GM19238 (cell line): Measurements from ENCODE around the gene HSBP1.

Experiments used
- DNase-seq: peaks from one replicate; pipeline ENCODE4 v3.0.0; 2011; ENCODE audit warnings: low spot score; ENCODE audit not compliant: insufficient read length

Gene HSBP1

DNA sequence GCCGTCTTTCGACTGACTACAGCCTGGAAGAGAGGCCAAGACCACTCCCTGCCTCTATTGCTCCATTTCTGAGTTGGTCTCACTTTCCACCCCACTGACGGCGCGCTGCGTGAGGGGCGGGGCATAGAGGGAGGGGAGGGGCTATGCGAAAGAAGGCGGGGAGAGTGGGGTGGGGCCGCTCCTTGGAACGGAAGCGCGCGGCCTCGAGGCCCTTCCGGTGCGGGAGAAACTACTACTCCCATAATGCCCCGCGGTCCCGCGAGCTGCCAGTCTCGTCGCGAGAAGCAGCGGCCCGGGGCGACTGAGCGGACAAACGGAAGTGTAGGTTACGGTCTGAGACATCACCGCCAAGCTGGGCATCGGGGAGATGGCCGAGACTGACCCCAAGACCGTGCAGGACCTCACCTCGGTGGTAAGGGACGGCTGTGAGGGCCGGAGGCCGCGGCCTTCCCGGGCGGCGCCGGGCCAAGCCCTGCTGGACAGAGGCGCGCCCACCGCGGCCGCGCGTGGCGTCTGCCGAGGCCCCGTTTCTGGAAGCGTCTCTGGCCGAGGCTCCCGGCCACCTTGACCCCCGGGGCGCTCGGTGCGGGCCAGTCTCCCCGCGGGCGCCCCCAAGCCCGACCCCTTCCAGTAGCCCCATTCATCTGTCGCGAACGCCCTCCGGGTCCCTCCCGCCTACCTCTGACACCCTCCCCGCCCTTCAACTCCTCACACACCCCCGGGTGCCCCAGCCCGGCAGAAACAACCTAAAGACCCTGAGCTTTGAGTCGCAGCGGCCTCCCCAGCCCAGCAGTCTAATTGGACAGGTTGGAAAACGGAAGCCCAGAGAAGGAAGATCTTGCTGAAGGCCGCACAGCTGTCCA lies at the start of gene HSBP1:
TSS of gene HSBP1 (plus strand) at position 269 of the 863 bp plus-strand sequence. CDS start at position 368, 99 bp downstream.
- peak; percentile 96 for DNase-seq

DNA sequence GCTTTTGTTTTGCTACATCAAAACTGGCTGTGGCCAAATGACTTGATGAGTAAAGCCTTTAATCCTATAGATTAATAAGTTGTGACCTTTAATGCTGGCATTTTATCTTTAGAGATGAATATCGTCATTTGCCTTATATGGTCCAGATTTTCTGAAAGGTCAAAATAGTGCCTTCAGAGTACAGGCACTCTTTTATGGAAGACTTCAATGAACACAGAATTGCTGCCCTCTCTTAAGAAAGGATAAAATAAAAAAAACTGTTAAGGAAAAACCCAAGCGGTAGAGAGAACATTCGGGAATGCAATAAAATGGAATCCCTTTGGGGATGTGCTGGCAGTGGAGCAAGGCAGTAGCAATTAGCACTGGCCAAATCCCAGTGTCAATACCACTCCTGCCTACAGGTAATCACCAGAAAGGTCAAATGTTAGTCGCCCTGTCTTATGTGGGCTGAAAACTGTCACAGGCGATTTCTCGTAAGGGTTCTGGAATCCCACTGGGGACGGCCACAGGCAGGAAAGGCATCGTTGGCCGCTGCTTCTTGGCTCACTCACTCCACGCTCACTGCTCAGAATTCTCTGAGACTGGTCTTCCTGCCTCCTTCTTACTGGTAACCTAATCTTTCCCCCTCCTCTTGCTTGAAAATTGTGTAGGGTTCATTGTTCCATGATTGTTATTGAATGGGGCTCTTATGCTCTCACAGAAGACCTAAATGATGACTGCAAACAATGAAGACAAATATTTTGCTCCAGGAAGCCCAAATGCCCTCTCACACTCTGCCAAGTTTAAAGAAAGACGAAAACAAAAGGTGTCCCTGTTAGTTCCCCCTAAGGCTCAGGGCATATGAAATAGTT lies 45.4 kb upstream of the HSBP1 start:
- no peak for DNase-seq

DNA sequence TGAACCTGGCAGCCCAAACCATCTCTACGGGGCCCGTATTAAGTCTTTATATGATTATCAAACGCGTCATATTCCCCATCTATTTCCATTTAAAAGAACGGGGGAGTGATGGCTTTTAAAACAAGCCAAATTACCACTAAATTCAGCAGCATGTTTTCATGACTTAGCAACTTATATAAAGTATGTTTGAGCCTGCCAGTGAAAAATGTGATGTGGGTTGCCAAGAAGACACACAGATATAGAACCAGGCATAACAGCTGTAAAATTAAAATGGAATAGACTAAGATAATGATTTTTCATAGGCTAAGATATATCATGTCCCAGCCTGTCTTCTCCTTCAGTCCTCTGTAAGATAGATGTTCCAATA lies 44.8 kb upstream of the HSBP1 start:
- DNase-seq, result no peak

DNA sequence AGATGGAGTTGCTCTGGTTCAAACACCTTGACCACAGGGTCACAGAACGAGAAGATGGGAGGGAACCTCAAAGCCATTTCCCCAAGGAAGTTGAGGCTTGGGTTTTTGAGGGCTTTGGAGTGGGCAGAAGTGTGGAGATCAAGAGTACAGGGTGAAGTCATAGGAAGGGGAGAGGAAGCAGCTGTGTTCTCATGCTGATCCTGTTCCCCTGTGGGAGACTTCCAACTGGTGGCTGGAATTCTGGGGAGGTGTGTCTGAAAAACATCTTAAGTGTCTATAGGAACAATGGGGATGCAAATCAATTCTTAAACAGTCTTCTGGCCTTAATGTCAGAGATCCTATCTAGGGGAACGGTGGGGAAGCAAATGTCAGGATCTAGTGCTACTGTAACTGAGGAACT lies 38.8 kb upstream of the HSBP1 start:
- no peak for DNase-seq

DNA sequence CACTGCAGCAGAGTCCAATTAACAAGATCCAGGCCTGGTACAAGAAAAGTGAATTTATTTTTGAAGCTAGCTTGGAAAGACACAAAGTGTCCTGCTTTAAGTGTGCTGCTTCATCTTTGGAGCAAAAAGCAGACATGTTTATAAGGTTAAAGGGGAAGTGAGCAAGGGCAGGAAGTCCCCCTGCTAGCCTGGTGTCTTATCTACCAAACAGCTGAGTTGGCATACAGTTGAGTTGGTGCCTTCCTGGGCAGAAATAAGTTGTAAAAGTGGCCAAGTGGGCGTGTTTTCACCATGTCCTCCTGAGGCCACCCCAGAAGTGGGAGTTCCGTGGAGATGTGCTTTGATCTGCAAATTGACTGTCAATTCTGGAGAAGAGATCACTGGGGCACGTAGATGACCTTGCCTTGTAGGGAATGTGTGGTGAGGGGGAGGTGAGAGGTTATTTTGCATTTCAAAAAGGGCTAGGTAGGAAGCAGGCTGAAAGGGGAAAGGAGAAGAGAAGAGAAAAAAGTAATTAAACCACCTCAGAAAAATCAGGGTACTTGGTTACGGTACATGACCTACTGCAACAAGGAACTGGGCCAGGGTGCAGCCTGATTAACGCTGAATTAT lies 38.3 kb upstream of the HSBP1 start:
- DNase-seq, result no peak

DNA sequence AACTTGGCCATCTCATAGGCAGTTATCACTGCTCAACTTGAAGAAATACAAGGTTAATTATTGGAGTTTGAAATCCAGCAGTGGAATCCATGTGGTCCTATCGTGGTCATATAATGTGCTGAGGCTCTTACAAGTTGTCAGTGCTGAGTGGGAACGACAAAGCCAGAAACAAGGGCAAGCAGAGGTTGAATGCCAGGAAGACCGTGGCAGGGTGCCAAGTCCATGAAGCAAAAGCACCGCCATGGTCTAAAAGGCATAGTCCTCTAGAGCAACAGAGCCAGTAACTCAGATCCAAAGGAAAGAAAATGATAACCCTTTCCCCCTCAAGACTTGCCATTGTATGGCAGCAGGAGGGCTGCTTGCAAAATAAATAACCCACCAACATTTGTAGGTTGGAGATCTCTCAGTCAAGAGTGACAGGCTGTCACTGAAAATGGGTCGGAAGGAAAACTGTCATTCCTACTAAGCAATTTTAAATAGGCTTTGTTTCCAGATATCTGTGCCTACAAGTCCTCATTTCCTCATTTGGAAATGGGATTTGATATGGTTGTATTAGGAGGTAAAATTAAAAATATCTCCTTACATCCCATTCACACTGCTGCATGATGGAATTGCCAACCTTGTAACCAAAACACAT lies 36.4 kb upstream of the HSBP1 start:
- DNase-seq, result no peak

DNA sequence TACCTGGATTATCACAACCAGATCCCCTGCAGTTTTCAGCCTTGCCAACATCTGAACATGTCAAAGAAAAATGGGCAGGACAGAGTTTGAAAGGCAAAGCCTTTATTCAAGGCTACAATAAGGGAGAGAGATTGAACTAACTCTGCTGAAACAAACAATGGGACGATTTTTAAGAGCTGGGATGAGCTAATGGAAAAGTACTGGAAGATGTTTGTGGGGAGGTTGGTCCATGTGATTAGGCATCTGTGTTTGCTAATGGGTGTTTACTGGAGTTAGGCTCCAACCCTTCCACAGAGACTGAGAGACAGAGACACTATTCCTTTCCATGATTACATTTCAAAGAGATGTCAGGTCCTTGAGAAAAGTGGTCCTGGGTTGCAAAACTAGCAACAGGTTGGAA lies 35.0 kb upstream of the HSBP1 start:
- no peak for DNase-seq

DNA sequence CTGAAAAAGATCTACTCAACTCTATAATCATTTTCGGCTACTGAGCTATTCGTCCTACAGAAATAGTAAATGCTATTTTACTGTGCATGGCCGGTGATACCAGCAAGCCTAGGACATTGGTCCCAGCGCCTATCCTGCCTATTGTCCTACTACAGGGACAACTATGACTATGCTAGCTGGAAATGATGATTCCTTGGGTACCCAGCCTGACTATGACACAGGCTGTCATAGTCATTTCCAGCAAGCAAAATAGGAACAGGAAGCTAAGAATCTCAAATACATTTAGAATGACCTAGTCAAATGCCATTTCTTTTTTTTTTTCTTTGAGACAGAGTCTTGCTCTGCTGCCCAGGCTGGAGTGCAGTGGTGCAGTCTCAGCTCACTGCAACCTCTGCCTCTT lies 33.7 kb upstream of the HSBP1 start:
- DNase-seq, result no peak

DNA sequence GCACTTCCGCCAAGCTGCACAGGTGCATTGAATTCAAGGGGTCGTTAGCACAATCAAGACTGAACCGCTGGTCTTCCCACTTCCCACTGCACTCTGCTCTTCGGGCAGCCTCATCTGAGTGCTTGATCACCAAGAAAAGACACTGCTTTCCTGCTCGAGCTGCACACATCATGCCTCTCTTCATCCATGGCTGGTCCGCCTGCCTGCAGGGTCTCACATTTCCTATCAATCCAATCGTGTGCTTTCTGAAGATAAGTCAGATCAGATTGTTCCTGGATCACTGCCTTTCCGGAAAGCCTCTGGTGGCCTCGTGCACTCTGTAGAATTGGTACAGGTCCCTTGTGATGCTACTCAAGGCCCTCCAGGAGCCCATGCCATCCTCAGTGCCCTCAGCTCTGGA lies 30.8 kb upstream of the HSBP1 start:
- DNase-seq, result no peak

DNA sequence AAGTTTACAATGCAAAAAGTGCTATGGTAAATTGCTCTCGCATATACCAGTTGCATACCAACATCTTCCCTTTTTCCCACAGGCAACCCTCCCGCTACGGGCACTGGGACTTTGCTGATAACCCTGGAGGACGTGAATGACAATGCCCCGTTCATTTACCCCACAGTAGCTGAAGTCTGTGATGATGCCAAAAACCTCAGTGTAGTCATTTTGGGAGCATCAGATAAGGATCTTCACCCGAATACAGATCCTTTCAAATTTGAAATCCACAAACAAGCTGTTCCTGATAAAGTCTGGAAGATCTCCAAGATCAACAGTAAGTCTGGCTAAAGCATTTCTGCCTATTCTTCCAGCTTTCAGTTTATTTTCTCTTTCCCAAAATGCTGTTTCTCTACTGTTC lies 27.9 kb upstream of the HSBP1 start:
- no peak for DNase-seq

DNA sequence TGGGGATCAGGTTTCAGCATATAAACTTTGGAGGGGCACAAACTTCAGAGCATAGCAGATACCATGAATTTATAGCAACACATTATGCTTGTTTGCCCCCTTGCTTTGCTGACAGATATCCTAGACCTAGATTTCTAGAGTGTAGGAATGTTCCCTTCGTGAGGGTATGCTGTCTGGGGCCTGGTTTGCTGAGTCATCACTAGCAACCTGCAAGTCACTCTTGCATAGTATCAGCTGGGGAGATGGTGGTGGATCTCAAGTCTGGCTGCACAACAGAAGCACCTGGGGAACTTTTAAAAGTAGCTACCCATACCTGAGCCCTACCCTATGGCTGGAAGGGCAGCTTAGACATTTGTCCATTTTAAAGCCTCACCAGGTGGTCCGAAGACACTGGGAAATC lies 22.3 kb upstream of the HSBP1 start:
- DNase-seq, result no peak

DNA sequence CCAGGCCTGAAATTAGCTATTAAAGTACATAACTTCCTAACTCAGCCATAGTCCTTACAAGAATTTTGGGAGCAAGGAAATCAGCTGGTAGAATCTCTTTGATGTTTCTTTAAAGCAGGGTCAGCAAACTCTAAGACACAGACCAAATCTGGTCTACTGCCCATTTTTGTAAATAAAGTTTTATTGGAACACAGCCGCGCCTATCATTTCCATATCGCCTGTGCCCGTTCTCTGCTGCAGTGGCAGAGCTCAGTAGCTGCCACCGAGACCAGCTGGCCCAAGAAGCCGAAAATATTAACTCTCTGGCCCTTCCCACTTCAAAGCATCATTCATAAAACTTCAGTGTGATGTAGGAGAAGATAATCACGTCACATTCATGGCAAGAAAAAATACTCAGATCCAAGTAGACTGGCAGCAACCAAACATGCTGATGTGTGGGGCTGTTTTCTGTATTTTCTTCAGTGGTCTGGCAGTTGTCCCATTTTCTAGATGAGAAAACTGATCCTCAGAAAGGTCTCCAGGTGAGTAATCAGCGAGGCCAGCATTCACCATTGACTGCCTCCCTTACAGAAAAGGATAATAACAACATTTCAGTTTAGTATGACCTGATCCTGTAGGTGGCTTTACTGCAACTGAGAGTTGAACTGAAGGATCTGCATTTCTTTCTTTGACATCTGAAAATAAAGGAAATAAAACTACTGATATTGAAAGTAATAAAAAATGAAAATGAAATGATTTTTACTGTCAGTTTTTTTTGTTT lies 18.0 kb upstream of the HSBP1 start:
- DNase-seq, result no peak

DNA sequence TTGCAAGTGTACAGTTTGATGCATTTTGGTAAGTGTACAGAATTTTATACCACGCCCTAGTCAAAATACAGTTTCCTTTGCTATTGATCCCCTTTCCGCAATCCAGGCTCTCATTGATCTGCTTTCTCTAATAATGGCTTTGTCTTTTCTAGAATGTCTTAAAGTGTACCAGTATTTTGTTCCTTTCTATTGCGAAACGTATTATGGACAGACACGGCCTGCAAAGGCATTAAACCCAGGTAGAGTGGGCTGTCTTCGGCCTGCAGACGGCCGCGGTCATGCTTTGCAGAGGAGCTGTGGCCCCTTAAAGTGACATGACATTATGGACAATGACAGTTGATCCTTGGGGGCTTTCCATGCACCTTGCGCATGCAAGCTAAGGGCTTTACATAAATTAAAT lies 15.9 kb upstream of the HSBP1 start:
- DNase-seq, result no peak

DNA sequence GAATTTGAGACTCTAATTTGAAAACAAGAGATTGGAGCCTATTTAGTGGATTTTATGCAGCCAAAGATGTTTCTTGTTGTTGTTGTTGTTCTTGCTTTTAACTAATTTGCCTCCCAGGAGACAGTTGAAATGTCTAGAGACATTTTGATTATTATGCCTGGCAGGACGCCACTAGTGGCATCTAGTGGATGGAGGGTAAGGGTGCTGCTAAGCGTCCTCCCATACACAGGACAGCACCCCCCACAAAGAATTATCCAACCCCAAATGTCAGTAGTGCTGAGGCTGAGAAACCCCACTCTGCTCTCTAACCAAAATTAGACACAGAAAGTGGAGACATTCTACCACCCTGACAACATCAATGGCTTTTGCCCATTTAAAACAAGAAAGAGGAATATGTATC lies 15.4 kb upstream of the HSBP1 start:
- DNase-seq, result no peak

DNA sequence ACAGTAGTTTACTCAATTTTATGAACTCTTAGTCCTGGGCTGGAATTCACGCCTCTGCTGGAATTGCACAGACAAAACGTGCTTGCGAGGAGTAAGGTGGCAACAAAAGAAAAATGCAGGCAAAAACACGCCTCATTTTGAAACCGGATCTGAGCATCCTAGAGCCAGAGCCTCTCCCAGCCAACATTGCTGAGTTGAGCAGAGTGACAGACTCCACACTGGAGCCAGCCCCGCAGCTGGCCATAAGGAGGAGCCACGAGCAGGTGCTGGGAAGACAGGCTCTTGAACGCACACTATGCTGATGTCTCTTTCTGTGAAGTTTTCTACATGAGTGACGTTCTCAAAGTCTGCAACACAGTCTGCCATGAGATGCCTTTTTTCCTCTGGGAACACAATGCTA lies 14.6 kb upstream of the HSBP1 start:
- no peak for DNase-seq

DNA sequence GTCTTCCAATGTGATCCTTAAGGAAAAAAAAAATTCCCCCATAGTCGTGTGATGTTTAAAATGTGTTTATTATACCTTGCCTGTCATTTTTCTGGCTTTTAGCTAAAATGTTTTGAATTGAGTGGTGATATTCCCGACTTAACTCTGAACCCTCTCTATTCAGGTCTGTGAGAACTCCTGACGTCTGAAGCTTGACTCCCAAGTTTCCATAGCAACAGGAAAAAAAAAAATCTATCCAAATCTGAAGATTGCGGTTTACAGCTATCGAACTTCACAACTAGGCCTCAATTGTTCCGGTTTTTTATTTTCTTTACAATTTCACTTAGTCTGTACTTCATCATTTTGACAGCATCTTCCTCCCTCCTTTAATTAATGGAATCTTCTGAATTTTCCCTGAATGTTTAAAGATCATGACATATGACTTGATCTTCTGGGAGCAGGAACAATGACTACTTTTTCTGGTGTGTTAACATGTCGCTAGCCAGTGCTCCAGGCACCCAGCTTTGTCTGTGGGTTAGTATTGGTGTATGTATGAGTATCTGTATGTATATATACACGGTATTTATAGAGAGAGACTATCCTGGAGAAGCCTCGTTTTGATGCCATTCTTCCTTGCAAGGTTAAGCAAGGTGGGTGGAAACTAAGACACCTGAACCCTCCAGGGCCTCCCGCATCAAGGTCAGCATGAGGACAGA lies 12.8 kb upstream of the HSBP1 start:
- DNase-seq, result no peak

DNA sequence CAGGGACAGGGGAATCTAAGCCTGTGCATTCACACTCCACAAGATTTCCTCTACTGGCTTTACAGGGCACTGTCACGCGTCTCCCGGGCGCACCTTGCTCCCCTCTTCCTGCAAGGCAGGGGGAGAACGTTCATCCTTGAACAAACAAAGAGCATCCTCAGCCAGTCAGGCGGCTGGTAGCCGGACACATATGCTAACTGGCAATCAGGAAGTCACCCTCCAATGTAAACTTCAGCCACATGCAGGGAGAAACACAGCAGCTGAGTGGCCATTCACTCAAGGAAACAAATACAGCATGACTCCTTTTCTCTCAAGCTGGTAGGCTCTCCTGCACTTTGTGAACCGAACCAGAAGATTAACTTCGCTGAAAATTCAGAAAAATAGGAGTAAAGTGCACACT lies 10.8 kb upstream of the HSBP1 start:
- no peak for DNase-seq

DNA sequence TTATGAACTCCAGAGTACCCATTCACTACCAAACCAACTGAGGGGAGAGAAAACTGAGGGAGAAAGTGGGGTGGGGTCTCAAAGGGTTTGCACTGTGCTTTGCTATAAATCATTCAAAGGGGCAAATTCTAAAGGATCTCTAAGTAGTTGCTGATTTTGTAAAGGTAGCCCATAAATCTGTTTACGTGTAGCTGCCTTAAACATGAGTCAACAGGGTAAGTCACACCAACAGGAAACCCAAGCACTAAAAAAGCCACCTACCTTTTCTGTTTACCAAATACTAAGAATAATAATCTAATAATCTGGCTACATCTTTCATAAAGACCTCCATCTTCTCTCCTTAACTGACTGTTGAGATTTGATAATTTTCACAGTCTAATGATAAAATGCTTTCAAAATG lies 8.4 kb upstream of the HSBP1 start:
- DNase-seq, result no peak

DNA sequence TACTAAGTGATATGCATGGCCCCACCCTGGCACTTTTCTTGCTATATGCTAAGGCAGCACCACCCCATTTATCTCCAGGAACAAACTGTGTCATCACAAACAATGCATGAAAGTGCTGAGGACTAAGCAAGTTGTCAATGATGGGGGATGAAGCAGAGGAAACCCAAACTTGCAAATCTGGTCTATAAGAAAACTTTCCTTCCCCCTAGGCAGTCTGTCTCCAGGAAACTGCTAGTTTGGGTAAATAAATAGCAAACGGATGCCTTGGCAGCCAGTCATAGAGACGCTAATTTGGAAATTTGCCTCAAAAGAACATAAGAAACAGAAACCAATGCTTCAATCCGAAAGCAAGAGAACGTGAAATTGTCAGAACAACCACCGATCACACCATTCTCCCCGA lies 5.6 kb upstream of the HSBP1 start:
- peak; percentile 19 for DNase-seq

DNA sequence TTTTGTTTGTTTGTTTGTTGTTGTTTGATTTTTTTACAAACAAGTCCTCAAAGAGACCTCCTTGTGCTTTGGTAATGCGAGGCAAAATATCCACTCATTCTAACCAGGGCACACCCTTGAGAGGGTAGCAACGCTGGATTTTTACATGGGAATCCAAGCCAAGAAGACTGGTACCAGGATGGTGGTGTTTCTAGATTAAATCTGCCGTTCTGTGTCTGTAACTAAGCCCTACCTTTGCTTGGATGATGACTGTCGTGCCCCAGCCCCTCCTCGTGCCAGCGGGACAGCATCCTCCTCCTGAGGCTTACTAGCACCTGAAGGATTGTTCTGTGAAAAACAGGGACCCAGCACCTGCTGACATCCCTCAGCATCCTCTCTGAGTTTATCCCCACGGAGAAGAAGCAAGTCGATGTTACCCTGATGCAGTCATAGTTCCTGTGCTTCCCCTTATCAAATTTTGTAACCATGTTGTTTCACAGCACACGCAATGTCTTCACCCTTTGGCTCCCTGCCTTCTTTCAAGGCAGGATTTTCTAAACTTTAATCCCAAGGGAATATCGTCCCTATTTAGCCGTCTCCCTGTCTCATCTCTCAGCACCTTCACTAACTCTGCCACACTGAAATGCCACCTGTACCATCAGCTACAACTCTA lies 5.1 kb upstream of the HSBP1 start:
- no peak for DNase-seq
